Choroid plexus epithelial cell (primary cell): ENCODE data around the gene SYNJ2.

Source experiments
- DNase-seq: peaks from one replicate; pipeline ENCODE4 v3.0.0-alpha.2; 2010; ENCODE audit warnings: low read depth
- H3K4me3 ChIP-seq: 2 replicates; pipeline ENCODE4 v1.5.1; 2011; ENCODE audit warnings: low read depth, mild to moderate bottlenecking, control low read depth, low read length, moderate library complexity
- TF ChIP-seq, protein P1 (sequence below): conservative IDR thresholded peaks from 2 replicates; pipeline ENCODE4 v1.5.1; 2011; ENCODE audit warnings: low read depth, mild to moderate bottlenecking, control low read depth, inconsistent platforms, low read length, moderate library complexity

Gene SYNJ2

DNA sequence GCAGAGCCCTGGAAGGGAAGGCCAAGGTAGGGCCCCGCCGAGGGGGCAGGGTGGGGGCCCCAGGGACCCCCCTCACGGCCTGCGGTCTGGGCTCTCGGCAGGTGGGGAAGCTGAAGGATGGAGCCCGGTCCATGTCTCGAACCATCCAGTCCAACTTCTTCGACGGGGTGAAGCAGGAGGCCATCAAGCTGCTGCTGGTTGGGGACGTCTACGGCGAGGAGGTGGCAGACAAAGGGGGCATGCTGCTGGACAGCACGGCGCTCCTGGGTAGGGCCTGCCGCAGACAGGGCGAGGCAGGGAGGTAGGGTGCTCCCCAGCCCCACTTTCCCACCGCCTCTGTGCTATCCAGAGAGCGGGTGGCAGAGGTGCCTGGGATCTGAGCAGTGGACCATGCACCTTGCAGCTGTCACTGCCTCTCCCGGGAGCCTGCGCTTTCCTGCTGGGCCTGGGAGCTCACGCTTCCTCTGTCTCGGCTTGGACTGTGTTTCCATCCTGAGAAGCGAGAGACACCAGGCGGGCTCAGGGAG lies 83.1 kb downstream of the SYNJ2 start:
- DNase-seq, result no peak
- H3K4me3 ChIP-seq, result no peak overlapping the region
- TF ChIP-seq, protein P1, sequence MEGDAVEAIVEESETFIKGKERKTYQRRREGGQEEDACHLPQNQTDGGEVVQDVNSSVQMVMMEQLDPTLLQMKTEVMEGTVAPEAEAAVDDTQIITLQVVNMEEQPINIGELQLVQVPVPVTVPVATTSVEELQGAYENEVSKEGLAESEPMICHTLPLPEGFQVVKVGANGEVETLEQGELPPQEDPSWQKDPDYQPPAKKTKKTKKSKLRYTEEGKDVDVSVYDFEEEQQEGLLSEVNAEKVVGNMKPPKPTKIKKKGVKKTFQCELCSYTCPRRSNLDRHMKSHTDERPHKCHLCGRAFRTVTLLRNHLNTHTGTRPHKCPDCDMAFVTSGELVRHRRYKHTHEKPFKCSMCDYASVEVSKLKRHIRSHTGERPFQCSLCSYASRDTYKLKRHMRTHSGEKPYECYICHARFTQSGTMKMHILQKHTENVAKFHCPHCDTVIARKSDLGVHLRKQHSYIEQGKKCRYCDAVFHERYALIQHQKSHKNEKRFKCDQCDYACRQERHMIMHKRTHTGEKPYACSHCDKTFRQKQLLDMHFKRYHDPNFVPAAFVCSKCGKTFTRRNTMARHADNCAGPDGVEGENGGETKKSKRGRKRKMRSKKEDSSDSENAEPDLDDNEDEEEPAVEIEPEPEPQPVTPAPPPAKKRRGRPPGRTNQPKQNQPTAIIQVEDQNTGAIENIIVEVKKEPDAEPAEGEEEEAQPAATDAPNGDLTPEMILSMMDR, result no peak

DNA sequence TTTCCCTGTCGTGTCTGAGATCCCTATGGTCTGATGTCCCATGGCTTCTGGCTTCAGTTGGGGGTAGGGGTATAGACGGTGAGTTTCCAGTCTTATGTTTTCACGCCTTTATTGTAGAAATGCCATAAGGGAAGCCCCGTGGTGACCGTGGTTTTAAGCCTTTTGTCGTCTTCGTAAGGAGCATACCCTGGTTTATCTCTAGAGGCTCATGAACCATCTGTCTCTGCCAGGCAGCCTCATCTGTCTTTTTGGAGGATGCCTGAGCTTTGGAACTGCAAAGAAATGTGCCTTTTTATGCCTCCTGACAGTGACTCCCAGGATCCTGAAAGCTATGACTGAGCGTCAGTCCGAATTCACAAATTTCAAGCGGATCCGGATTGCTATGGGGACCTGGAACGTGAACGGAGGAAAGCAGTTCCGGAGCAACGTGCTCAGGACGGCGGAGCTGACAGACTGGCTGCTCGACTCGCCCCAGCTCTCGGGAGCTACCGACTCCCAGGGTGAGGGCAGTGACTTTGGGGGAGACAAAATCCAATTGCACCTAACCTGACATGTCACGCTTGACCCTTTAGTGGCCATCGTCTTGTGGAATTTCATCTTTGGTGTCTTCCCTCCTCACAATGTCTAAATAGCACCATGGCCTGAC lies 84.6 kb downstream of the SYNJ2 start:
- TF ChIP-seq, protein P1, result no peak

DNA sequence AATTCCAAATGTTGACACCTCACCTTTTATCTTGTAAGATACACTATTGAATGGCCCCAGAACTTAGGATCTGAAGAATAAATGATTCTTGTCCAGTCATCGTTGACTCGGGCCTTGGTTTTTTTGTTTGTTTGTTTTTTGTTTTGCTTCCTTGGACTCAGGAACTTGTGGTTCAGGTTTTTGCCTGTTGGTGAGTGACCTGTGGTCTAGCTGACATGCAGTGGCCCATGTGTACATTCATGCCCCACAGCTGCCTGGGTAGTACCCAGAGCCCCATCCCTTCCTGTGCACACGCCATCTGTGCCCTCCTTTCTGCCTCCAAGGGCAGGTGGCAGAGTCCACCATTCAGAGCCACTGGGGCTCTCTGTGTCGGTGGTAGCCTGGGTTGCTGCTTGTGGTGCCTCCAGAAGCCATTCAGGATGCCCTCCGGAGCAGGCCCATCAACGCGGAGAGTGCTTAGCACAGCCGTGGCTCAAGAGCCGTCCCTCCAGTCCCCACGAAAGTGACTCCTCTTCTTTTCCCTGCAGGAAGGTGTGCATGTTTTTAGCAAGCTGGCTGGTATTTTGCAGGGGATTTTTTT lies 85.9 kb downstream of the SYNJ2 start:
- DNase-seq, result no peak
- TF ChIP-seq, protein P1, result no peak
- no peak overlapping the region for H3K4me3 ChIP-seq

More for the DNA sequence above, 84.6 kb downstream of the SYNJ2 start:
- DNase-seq, result no peak
- no peak overlapping the region for H3K4me3 ChIP-seq

DNA sequence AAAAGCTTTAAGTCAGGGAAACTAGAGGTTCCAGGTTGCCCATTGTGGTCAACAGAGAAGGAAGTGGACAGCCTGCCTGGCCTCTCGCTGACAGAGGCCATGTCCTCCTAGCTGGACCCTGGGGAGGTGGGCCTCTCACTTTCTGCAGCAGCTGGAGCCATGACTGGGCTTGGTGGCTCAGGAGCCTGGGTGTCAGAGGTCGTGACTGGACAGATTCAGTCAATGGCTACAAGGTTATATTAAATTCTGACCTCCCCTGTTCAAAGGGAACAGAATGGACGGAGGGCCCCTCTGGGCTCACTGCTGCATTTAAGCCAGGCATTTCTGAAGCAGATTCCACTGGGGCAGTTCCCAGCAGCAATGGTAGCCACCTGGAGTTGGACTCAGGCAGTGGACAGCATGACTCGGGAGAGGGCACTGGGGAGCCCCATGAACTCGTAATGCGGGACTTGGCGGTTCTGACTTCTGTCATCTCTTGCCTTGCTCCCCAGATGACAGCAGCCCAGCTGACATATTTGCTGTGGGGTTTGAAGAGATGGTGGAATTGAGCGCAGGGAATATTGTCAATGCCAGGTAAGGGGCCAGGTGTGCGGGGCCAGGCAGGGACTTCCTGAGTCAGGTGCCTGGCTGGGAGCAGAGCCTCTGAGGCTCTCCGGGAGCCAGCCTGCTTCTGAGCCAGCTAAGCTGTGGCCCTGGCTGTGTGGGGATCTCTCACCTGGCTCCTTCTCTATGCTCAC lies 86.7 kb downstream of the SYNJ2 start:
- TF ChIP-seq, protein P1, result peak; percentile 18
- H3K4me3 ChIP-seq, result no peak overlapping the region
- no peak for DNase-seq

DNA sequence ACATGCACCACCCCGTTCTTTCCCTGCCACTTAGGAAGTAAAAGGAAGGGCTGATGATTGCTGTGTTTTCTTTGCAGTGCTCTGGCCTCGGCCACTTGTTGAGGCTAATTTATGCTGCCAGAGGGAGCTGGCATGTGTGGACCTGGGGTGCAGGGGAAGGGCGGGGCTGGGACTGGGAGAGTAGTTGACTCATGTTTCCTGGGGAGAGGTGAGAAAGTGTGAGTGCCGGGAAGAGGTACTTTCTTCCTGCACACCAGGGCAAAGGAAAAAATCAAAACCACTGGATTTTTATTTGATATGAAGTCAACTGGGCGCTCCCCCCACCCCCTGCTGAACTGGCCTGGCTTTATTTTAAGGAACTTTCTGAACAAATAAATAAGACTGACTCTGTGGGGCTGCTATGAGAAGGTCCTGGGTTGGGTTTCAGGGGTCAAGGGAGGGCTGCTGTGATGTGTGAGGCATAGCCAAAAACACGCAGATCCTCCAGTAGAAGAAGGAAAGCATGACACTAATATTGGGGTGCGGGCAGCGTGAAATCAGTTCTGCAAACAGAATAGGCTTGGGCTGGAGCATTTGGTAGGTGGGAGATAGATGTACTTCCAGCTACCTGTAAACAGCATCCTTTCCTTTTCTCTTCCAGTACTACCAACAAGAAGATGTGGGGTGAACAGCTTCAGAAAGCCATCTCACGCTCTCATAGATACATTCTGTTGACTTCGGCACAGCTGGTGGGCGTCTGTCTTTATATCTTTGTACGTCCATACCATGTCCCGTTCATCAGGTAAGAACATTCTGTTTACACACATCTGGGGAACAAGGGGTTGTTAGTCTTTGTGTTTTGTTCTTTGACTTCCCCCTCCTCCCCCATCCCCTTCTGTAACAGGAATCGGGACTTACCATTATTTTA lies 87.5 kb downstream of the SYNJ2 start:
- TF ChIP-seq, protein P1, result no peak
- DNase-seq, result peak; percentile 67
- no peak overlapping the region for H3K4me3 ChIP-seq

DNA sequence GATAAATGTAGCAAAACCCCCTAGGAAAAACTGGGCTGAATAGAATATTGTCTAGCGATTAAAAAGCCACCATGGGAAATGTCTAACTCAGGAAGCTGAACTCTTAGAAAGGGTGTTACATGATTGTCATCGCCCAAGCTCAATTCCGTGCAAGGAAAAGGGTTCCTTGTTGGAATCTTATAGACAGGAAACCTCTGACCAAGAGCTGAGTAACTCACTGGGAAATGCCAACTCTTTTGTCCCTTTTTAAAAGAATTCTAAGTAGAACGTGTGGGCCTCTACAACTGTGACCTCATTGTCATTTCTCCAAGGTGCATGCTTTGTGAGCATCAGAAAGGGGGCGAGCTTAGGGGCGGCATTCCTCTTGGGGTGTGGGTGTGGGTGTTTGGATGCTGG lies 88.1 kb downstream of the SYNJ2 start:
- TF ChIP-seq, protein P1, result no peak
- no peak overlapping the region for H3K4me3 ChIP-seq
- DNase-seq, result no peak
